ENCODE data around the gene ARSA.
"Not testable (repeated sequence)": the region's sequence is repeated elsewhere in the genome, so short reads cannot be mapped to it uniquely, and the experiment has no call there.

Gene ARSA

DNA sequence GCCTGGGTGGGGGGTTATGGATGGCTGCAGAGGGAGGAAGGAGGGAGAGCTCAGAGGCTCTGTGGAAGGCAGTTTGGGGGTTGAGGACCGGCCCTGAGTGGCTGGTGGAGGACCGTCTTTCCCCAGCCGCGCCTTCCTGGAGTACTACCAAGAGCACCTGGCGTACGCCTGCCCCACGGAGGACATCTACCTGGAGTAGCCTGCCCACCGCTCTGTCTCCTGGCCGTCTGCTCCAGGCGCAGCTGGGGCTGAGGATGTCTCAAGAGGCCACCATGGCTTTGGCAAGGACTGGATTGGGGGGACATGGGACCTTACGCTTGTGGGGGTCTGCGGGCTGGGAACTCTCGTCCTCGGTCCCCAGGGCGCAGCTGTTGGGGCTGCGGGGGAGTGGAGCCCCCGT lies 17.4 kb downstream of the ARSA start:
- Histone ChIP-seq H3K36me3 (ENCODE audit: control insufficient read depth, insufficient read depth, low read length) (no peaks in the 10 kb centered on the region), H3K4me1 (ENCODE audit: control insufficient read depth, insufficient read depth, low read length) (no peaks in the 10 kb centered on the region), H3K27me3 (ENCODE audit: control insufficient read depth, insufficient read depth, low read length) (peaks cover 10% of the 10 kb centered on the region), H3K27ac (ENCODE audit: low read depth, low read length) (no peak overlapping the region), H3K4me3 (ENCODE audit: low read length) (no peak overlapping the region), H3K9ac (ENCODE audit: low read length) (no peak overlapping the region)

GRCh38 chr22:50610041-50610451 lies 17.9 kb downstream of the ARSA start:
- H3K36me3 ChIP-seq (ENCODE audit: control insufficient read depth, insufficient read depth, low read length): no peaks in the 10 kb centered on the region
- no peak overlapping the region for H3K27ac ChIP-seq (ENCODE audit: low read depth, low read length)
- no peak overlapping the region for H3K4me3 ChIP-seq (ENCODE audit: low read length)
- H3K9ac ChIP-seq (ENCODE audit: low read length): no peak overlapping the region
- no peaks in the 10 kb centered on the region for H3K4me1 ChIP-seq (ENCODE audit: control insufficient read depth, insufficient read depth, low read length)
- peaks cover 15% of the 10 kb centered on the region for H3K27me3 ChIP-seq (ENCODE audit: control insufficient read depth, insufficient read depth, low read length)

GRCh38 chr22:50609599-50609998 lies 18.4 kb downstream of the ARSA start:
- Histone ChIP-seq H3K27ac (ENCODE audit: low read depth, low read length) (no peak overlapping the region), H3K27me3 (ENCODE audit: control insufficient read depth, insufficient read depth, low read length) (peaks cover 19% of the 10 kb centered on the region)

DNA sequence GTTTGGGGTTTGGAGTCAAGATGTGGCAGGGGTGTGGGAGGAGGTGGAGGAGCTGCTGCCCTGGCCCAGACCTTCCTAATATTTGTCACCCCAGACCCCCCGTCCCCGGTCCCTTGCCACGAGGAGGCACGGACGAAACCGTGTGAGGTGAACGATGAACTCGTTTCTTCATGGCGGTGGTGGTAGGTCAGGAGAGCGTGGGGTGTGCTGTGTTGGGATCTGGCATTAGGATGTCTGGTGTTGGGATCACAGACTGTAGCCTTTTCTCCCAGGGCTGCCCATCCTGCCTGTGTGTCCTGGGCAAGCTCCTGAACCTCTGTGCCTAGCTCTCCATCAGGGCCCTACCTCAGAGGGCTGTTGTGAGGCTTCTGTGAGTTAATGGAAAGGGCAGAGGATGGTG lies 19.0 kb downstream of the ARSA start:
- H3K4me1 ChIP-seq (ENCODE audit: control insufficient read depth, insufficient read depth, low read length): no peaks in the 10 kb centered on the region
- peaks cover 19% of the 10 kb centered on the region for H3K27me3 ChIP-seq (ENCODE audit: control insufficient read depth, insufficient read depth, low read length)
- H3K27ac ChIP-seq (ENCODE audit: low read depth, low read length): no peak overlapping the region
- H3K9ac ChIP-seq (ENCODE audit: low read length): no peak overlapping the region
- H3K36me3 ChIP-seq (ENCODE audit: control insufficient read depth, insufficient read depth, low read length): no peaks in the 10 kb centered on the region
- H3K4me3 ChIP-seq (ENCODE audit: low read length): no peak overlapping the region

More at GRCh38 chr22:50609599-50609998, 18.4 kb downstream of the ARSA start:
- no peak overlapping the region for H3K4me3 ChIP-seq (ENCODE audit: low read length)
- H3K9ac ChIP-seq (ENCODE audit: low read length): no peak overlapping the region
- H3K36me3 ChIP-seq (ENCODE audit: control insufficient read depth, insufficient read depth, low read length): no peaks in the 10 kb centered on the region
- H3K4me1 ChIP-seq (ENCODE audit: control insufficient read depth, insufficient read depth, low read length): no peaks in the 10 kb centered on the region

GRCh38 chr22:50608058-50608840 lies 19.7 kb downstream of the ARSA start:
- not testable (repeated sequence) for H3K9ac ChIP-seq (ENCODE audit: low read length); H3K4me3 ChIP-seq (ENCODE audit: low read length); H3K4me1 ChIP-seq (ENCODE audit: control insufficient read depth, insufficient read depth, low read length); H3K36me3 ChIP-seq (ENCODE audit: control insufficient read depth, insufficient read depth, low read length); H3K27ac ChIP-seq (ENCODE audit: low read depth, low read length)
- peaks cover 22% of the 10 kb centered on the region for H3K27me3 ChIP-seq (ENCODE audit: control insufficient read depth, insufficient read depth, low read length)

DNA sequence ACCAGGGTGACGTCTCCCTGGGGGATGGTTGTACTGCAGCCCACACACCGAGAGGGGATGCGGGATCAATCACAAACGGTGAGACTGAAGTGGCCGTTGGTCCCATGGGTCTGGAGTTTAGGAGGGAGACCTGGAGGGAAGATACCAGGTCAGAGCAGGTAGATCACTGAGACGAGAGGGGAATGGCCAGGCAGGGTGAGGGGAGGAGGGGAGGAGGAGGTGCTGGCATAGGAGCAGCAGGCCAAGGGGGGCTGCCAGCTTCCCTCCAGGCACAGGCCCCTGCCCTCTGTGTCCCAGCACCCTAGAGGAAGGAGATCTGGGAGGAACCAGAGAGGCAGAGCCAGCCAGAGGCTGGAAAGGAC lies 20.3 kb downstream of the ARSA start:
- H3K4me3 ChIP-seq (ENCODE audit: low read length): no peak overlapping the region
- H3K36me3 ChIP-seq (ENCODE audit: control insufficient read depth, insufficient read depth, low read length): no peaks in the 10 kb centered on the region
- H3K9ac ChIP-seq (ENCODE audit: low read length): no peak overlapping the region
- peaks cover 28% of the 10 kb centered on the region for H3K27me3 ChIP-seq (ENCODE audit: control insufficient read depth, insufficient read depth, low read length)
- no peak overlapping the region for H3K27ac ChIP-seq (ENCODE audit: low read depth, low read length)
- no peaks in the 10 kb centered on the region for H3K4me1 ChIP-seq (ENCODE audit: control insufficient read depth, insufficient read depth, low read length)

DNA sequence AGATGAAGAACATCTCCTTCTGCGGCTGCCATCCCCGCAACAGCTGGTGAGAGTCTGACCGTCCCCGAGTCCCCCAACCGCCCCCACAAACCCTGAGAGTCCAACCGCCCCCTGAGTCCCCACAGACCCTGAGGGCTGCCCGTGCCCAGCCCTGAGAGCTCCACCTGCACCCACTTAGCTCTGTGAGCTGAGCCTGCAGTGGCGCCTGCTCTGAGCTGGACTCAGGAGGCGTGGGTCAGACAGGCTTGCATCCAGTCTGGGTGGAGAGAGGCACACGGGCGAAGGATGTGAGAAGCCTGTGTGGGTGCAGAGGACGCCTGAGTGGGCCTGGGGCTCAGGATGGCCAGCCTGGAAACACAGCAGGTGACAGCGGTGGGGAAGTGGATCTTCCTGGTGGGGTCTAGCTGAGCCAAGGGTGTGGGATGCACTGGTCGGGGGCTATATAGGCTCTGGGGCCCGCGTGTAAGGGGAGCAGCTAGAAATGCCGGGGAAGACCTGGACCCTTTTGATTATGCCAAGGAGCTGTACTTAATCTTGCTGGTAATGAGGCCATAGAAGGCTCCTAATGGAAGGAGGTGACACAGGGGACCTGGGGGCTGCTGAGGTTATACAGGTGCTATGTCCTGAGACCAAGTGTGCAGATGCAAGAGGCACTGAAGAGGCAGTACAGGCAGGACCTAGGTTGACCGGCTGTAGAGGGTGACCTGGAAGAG lies 20.9 kb downstream of the ARSA start:
- no peak overlapping the region for H3K4me3 ChIP-seq (ENCODE audit: low read length)
- peaks cover 33% of the 10 kb centered on the region for H3K27me3 ChIP-seq (ENCODE audit: control insufficient read depth, insufficient read depth, low read length)
- H3K4me1 ChIP-seq (ENCODE audit: control insufficient read depth, insufficient read depth, low read length): no peaks in the 10 kb centered on the region
- H3K36me3 ChIP-seq (ENCODE audit: control insufficient read depth, insufficient read depth, low read length): no peaks in the 10 kb centered on the region
- no peak overlapping the region for H3K9ac ChIP-seq (ENCODE audit: low read length)
- no peak overlapping the region for H3K27ac ChIP-seq (ENCODE audit: low read depth, low read length)

DNA sequence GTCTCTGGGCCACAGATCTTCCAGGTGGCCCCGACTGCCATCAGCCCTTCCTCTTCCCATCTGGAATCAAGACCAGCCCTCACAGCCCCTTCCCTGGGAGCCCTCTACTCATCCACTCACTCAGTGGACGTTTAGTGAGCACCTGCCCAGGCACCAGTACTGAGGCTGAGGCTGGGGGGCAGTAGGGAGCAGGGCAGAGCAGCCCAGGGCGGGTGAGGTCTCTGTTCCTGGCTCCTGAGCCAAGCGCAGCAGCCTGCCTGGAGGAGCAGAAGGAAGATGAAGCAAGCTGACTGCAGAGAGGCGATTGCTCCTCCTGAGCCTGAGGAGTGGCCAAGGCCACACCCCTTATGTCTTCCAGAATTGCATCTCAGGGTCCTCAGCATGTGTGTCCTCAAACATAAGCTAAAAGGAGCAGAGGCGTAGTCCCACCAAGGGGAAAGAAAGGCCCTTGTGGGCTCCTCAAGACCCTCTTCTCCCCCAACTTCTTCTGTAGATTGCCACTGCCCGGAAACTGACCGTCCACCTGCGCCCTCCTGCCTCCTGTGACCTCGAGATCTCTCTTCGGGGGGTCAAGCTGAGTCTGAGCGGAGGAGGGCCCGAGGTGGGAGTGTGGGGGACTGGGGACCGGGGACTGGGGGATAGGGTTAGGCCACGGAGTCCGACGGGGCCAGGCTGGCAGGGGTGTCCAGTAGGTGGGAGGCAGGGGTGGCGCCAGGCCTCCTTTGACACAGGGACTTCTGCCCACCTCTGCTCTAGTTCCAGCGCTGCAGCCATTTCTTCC lies 21.6 kb downstream of the ARSA start:
- H3K27me3 ChIP-seq (ENCODE audit: control insufficient read depth, insufficient read depth, low read length): peaks cover 38% of the 10 kb centered on the region
- no peaks in the 10 kb centered on the region for H3K36me3 ChIP-seq (ENCODE audit: control insufficient read depth, insufficient read depth, low read length)
- H3K4me1 ChIP-seq (ENCODE audit: control insufficient read depth, insufficient read depth, low read length): no peaks in the 10 kb centered on the region
- no peak overlapping the region for H3K4me3 ChIP-seq (ENCODE audit: low read length)
- no peak overlapping the region for H3K9ac ChIP-seq (ENCODE audit: low read length)
- H3K27ac ChIP-seq (ENCODE audit: low read depth, low read length): no peak overlapping the region

GRCh38 chr22:50605613-50606074 lies 22.3 kb downstream of the ARSA start:
- Histone ChIP-seq H3K4me1 (ENCODE audit: control insufficient read depth, insufficient read depth, low read length) (no peaks in the 10 kb centered on the region), H3K9ac (ENCODE audit: low read length) (no peak overlapping the region), H3K27ac (ENCODE audit: low read depth, low read length) (no peak overlapping the region), H3K4me3 (ENCODE audit: low read length) (no peak overlapping the region), H3K36me3 (ENCODE audit: control insufficient read depth, insufficient read depth, low read length) (no peaks in the 10 kb centered on the region), H3K27me3 (ENCODE audit: control insufficient read depth, insufficient read depth, low read length) (peaks cover 38% of the 10 kb centered on the region)

DNA sequence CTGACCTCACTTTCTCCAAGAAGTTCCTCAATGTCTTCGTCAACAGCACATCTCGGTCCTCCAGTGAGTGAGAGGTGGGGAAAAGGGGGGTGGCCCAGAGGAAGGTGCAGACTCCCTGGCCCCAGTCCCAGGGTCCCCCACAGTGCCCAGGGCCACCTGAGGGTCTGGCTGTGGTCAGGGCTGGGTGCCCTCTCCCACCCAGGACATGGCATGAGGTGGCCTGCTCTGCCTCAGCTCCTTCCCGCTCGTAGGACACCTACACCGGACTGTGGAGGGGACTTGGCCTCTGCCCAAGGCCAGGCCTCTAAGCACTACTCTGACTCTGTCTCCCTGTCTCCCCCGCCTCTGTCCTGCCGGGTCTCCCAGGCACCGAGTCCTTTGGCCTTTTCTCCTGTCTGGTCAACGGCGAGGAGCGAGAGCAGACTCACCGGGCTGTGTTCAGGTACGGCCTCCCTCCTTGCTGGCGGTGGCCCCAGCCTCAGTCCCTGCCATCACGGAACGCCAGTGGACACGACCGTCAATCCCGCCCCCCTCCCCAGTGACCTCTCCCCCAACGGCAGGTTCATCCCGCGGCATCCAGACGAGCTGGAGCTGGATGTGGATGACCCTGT lies 22.8 kb downstream of the ARSA start:
- H3K36me3 ChIP-seq (ENCODE audit: control insufficient read depth, insufficient read depth, low read length): no peaks in the 10 kb centered on the region
- H3K4me1 ChIP-seq (ENCODE audit: control insufficient read depth, insufficient read depth, low read length): no peaks in the 10 kb centered on the region
- no peak overlapping the region for H3K9ac ChIP-seq (ENCODE audit: low read length)
- H3K27me3 ChIP-seq (ENCODE audit: control insufficient read depth, insufficient read depth, low read length): peaks cover 34% of the 10 kb centered on the region
- H3K27ac ChIP-seq (ENCODE audit: low read depth, low read length): no peak overlapping the region
- no peak overlapping the region for H3K4me3 ChIP-seq (ENCODE audit: low read length)

DNA sequence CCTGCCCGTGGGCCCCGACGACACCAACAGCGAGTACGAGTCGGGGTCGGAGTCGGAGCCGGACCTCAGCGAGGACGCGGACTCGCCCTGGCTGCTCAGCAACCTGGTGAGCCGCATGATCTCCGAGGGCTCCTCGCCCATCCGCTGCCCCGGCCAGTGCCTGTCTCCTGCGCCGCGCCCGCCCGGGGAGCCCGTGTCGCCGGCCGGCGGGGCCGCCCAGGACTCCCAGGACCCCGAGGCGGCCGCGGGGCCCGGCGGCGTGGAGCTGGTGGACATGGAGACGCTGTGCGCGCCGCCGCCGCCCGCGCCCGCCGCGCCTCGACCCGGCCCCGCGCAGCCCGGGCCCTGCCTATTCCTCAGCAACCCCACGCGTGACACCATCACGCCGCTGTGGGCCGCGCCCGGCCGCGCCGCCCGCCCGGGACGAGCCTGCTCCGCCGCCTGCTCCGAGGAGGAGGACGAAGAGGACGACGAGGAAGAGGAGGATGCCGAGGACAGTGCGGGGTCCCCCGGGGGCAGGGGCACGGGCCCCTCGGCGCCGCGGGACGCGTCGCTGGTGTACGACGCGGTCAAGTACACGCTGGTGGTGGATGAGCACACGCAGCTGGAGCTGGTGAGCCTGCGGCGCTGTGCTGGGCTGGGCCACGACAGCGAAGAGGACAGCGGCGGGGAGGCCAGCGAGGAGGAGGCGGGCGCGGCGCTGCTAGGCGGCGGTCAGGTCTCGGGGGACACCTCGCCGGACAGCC lies 23.5 kb downstream of the ARSA start:
- peaks cover 34% of the 10 kb centered on the region for H3K27me3 ChIP-seq (ENCODE audit: control insufficient read depth, insufficient read depth, low read length)
- no peaks in the 10 kb centered on the region for H3K4me1 ChIP-seq (ENCODE audit: control insufficient read depth, insufficient read depth, low read length)
- no peak overlapping the region for H3K27ac ChIP-seq (ENCODE audit: low read depth, low read length)
- H3K4me3 ChIP-seq (ENCODE audit: low read length): no peak overlapping the region
- no peaks in the 10 kb centered on the region for H3K36me3 ChIP-seq (ENCODE audit: control insufficient read depth, insufficient read depth, low read length)
- H3K9ac ChIP-seq (ENCODE audit: low read length): no peak overlapping the region
